ENCODE data around the gene CD247.

Gene CD247

GRCh38 chr1:167388976-167389375 is 129.4 kb downstream of the CD247 start:
- no peak for TF ChIP-seq CTCF (IDR thresholded peaks at IDR 0.05; ENCODE audit: low read depth, low read length, missing control alignments)
- no peak for DNase-seq (ENCODE audit: low read depth)
- no peak overlapping the region for H3K4me3 ChIP-seq (ENCODE audit: low read depth, low read length)
- in situ Hi-C loops (cut with HindIII; ENCODE audit: low sequenced_read_pairs) = no loop called here

- no peak for DNase-seq (ENCODE audit: low read depth)
- in situ Hi-C loops (cut with HindIII; ENCODE audit: low sequenced_read_pairs) = no loop called here
- TF ChIP-seq CTCF (IDR thresholded peaks at IDR 0.05; ENCODE audit: low read depth, low read length, missing control alignments) = no peak
- H3K4me3 ChIP-seq (ENCODE audit: low read depth, low read length) = no peak overlapping the region
Observed at GRCh38 chr1:167387251-167387910, 130.9 kb downstream of the CD247 start.
